GM19395 (cell line): ENCODE results near the gene NLGN1.

ENCODE experiments used
- ATAC-seq: cut with Tn5 transposase; IDR thresholded peaks from one replicate; pipeline ENCODE4 v1.9.1; 2021; ENCODE audit warnings: mild to moderate bottlenecking, moderate library complexity; ENCODE audit not compliant: unreplicated experiment

NLGN1 gene

DNA sequence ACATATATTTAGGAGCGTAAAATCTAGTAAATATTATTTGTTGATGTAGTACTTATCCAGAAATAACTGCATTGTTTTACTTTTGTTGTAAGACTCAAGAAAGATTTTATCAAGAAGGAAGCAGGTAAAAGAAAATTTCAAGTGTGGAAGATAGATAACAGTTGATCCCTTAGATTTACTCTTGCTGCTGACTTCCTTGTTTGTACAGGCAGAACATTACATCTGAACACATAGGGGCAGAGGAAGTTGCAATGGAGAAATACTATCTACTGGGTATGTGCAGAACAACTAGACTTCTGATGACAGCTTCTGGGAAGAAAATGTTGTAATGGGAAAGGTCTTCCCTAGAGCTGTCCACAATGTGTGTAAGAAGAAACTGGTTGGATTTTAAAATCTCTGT, 350.6 kb downstream of the NLGN1 start:
- no peak for ATAC-seq

DNA sequence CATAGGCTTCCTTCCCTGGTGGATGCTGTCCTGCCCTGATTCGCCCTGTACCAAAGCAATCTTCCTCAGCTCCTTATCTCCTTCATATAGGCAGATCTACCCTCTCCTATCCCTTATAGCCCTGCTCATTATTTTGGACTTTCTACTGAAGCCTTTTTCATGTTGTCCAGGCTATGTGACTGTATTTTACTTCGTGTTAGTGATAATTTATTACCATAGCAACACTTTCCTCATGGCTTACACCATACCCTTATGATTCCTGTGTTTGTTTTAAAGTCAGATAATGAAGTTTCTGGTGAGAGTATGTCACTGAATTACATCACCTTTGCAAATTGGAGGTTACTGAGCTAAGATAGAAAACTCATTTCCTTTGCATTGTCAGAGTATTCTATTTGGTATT, 352.6 kb downstream of the NLGN1 start:
- ATAC-seq = no peak

DNA sequence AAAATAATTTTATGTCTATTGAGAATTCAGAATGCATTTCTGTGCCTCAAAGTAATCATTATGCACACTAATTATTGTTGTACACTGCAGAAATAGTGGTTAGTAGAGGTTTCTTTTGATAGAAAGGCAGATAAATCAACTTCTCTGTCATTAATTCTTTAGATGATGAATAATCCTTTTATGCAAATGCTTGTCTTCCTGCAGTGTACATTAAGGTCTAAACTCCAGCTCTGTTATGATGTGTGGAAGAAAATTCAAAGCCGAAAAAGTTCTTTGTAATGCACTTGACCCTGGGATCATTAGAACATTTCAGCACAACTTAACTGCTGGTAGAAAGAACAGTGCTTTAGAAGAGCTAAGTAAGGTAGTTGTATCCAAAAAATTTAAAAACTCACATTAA, 353.0 kb downstream of the NLGN1 start:
- ATAC-seq = no peak

DNA sequence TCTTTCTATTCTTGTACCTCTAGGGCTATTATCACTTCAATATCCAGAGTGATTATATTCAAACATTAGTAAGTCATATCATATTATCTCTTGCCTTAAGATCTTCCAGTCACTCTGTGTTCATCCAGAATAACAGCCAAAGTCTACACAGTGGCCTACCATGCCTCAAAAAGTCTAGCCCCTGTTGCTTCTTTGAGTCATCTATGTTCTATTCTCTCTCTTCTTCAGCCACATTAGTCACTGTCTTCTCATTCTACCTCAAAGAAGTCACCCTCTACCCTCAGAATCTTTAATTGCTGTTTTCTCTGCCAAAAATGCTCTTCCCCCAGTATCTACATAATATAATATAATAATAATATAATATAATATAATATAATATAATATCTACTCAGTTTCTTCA, 356.0 kb downstream of the NLGN1 start:
- ATAC-seq = no peak

DNA sequence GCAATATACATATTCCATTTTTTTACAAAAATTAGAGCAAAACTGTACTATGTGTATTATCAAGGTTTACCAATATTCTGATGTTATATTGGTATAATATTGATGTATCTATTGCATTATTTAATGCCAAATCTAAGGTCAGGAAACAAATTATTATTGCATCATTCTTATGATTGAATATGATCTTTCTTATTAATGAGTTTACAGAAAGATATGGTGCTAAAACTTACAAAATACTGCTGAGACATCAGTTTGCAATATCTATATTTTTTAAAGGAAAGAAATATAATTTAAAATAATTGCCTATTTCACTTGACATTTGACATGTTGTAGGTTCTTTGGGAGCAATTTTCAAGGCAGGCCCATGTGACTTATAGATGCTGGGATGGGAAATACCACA, 357.6 kb downstream of the NLGN1 start:
- ATAC-seq = no peak

DNA sequence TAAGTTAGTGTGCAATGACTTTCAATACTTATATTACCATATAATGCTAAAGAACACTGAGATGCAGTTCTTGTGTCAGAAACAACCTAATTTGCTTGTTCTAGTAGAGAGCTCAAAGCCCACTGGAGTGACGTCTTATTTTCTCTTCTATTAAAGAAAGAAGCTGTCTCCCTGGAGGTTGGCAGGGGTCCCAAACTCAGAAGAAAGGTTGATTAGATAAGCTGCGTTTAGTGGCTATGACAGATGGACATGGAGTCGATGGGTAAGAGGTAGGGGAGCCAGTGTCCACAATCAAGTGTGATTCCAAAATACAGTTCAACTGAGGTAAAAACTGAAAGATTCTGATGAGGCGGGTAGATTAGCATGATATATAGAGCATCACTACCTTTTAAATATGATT, 363.6 kb downstream of the NLGN1 start:
- no peak for ATAC-seq

DNA sequence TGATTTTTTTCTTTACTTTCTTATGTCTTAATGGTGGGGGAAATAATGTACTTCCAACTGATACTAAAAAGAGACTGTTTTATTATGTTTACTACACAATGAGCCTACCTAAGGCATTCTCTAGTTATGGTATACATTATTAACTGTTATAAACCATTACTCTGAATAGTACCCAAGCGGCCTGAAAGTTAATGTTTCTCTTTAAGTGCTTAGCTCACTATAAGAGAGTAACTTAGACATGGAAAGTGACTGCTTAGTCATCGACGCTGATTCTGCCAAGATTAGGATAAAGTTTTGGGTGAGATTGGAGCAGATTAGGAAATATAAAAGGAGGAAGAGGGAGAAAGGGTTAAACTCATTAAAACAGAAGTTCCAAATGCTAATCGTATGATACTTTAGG, 365.0 kb downstream of the NLGN1 start:
- ATAC-seq = no peak

DNA sequence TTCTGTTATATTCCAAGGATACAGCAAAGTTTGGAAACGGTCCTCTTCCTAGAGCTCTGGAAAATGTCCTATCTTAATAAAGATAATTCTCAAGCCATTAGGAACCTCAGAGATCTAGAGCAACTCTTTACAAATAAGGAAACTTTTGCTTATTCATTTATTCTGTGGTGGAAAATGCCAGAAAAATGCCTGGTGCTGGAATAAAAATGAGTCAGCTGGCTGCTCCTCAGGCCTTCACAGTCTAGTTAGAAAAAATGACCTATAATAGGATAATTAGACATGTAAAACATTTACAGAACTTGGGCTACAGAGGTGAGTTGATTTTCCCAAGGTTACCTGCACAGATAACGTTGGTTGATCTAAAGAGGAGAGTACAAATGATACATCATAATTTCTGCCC, 372.5 kb downstream of the NLGN1 start:
- ATAC-seq = no peak

DNA sequence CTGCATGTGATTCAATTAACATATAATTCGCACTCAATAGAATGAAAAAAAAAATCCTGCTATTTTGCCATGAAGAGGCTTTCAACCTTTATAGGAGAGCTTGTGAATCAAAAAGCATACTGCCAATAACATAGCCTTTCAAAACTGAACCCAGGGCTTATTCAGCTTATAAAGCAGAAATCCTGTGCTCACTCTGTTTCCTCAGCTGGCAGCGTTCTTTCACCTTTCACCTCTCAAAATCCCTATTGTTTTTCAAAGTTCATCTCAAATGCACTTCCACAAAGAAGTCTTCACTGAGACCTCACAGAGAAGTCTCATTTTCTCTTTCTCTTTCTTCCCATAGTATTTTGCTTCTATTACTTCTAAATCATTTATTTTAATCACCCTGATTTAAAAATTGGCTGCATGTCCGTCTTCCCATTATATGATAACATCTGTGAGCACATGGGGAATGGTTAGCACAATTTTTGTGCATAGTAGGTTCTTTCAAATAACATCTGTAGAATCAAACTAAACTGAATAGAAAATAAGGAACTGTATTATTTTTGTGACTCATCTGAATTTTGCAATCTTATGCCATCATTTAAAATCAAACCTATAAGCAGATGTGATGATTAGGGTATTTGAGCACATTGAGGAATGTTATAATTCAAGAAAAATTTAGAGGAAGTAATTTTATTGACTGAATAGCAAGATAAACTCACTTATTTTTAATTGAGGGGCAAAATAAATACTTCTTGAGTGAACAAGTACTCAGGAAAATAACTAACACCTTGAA, 373.4 kb downstream of the NLGN1 start:
- ATAC-seq = no peak

DNA sequence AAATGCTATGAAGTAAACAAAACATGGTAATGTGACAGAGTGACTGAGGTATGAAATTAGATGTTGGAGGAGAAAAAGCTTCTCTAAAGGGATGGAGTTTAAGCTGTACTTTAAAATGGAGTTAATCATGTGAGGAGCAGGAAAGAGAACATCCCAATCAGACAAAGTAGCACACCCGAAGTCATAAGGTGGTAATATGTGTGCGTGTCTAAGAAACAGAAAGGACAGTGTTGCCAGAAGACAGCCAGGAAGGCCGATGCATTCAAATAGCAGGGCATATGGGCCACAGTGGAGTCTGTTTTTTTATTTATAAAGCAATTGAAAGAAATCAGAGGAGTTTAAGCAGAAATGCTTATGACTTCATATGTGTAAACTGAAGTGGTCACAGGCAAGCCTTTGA, 376.3 kb downstream of the NLGN1 start:
- ATAC-seq = no peak

DNA sequence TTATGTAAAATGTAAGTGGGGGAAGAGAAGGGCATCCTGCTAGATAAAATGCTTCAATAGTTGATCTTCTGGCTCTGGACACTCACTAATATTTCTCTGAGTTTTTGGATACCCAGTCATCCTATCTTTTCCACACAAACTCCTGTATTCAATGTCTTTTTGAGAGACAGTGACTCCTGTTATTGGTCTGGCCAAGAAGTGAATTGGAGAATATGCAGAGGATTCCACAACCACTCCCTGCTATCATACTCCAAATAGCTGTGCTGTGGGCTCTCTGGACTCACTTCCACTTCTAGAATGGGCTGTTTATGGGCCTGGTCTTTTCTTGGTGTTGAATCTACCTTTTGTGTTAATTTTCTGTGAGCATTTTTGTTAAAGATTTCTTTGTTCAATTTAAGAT, 376.8 kb downstream of the NLGN1 start:
- no peak for ATAC-seq

DNA sequence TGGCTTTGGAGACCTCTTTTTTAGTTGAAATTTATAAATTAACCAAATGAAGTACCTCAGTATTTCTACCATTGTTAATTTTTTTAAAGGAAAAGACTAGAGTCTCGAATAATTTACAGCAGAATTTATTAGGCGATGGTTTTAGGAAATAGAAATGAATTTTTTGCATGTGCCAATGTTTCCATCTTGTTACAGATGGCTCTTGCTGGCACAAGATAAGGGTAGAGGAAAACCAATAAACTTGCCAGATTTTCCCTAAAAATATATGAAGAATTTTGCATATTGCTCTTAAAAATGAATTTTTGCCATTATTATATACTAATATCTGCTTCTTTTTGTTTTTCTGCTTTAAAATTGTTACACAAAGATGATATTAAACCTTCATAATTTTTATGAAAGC, 380.7 kb downstream of the NLGN1 start:
- ATAC-seq = no peak

DNA sequence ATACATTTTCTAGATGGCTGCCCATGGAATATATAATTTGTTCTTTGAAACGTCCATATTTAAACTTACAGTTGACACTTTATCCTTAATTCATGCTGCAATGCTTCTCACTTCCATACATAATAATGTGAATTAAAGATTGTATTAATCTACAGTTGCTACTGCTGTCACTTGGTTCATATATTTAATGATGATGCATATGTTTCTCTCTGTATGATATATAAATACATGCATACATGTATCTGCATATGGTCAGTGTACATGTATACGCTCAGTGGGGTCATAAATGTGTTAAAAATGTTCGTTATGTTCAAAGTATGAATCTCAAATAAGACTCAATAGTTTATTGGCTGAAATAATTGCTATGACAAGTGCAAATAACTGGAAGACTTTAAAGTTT, 382.5 kb downstream of the NLGN1 start:
- no peak for ATAC-seq

DNA sequence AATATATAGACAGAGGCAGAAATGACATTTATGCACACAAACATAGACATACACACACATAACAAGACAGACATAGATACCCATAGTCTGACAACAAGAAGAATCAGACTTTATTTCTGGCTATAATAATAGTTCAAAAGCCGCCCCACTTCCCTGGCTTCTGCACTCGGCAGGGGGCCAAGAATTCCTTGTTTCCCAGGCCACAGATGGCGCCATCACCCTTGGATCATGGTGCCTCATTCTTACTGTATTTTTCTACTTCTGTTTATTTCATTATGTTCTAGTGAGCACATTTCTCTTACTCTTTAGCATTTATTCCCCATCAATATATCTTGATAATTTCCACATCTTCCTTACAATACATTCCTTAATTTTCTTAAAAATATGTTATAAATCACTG, 387.5 kb downstream of the NLGN1 start:
- ATAC-seq = no peak

DNA sequence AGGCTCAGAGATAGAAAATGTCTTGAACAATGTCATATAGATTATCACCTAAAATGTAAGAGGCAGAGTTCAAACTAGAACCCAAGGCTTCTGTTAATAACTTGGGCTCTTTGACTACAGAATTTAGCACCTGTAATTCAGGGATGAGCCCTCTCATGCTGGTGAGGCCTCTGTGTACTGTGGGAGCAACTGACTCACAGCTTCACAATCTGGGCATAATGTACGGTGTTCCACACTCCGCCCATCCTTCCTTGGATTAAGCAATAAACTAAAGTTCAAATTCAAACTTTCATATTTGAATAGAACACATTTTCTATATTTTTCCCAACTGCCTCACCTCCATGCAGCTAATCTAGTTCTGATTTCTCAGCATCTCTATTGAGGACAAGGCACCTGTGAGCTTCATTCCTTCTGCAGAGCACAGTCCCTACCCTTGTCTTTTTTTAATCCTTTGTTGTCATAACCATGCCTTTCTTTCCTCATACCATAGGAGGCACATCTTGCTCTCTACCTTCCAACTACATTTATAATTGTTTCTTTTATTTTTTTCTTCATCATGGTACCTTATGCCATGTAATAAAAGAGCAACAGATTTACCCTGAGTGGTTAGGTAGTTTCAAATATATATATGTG, 392.1 kb downstream of the NLGN1 start:
- ATAC-seq = no peak

DNA sequence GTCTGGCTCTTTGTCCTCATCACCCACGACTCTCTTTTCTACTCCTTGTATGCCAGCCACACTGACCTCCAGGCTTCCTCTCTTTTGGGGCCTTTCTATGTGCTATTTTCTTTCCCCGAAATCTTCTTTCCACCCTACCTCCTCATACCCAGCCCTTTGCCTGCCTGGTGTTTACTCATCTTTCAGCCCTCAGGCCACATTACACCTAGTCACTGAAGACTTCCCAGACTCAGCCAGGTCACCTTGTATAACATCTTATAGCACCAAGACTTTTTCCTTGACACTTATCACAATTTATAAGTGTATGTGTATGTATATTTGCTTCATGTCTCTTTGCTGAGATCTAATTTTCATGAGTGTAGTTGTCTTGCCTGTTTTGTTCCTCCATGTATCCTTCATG, 396.4 kb downstream of the NLGN1 start:
- no peak for ATAC-seq

DNA sequence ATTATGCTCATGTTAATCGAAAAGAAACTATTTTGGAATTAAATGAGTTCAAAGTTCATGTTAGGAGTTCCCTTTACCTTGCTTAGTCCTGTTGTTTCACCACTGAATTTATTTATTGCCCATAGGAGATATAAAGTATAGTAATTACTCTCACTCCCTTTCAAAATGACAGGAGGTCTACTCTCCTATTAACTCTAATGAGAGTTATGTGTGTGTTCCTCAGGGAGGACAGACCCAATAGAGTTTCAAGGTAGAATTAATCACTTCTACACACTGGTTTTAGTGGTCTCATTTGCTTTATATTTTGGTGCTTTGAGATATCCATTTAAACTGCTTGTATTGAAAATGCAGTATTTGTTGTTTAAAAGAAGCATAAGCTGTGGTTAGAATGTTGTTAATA, 398.9 kb downstream of the NLGN1 start:
- ATAC-seq = no peak

DNA sequence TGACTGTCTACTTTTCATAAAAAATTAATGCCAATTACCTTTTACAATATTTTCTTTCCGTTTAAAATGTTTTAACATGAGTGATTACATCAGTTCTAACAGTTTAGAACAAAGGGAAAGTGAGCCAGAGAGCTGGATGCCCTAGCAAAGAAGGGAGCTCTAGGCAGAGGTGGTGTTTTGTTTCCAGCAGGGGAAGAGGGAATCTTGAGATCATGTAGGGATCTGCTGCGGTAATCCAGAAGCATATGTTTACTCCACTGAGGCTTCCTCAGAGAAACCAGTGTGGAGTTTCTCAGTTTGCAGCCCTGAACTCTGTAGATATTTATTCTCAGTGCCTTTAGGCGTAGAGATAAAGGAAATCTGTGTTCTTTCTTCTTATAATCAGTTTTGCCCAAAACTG, 399.3 kb downstream of the NLGN1 start:
- no peak for ATAC-seq

DNA sequence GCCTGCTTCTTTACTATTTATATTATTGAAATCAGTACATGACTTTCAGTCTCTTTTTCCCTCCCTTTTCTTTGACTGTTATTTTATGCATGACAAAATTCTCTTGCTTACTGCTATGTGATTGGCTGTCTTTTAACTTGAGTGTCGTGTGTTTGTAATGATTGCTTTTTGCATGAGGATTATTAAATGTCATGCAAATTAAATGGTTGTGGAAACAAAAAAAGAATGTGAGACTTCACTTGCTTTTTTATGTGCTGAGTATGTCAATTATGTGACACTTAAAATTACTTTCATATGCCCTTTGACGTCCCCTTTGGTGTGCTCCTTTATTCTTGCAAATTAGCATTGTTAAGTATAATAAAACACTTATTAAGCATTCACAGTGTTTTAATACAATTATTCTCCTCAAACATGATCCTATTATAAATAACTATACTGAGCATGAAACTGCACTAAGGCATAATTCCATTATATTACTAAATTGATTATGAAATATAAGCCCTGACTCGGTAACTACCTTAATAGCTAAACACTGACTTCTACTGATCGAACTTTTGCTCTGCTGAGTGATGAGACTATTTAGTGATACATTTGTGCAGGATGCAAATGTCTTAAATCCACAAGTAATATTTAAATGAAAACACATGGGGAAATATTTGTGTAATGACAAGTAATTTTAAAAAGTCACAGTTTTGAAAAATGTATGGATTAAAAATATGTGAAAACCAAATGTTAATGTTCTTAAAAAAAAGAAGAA, 401.7 kb downstream of the NLGN1 start:
- ATAC-seq = no peak

DNA sequence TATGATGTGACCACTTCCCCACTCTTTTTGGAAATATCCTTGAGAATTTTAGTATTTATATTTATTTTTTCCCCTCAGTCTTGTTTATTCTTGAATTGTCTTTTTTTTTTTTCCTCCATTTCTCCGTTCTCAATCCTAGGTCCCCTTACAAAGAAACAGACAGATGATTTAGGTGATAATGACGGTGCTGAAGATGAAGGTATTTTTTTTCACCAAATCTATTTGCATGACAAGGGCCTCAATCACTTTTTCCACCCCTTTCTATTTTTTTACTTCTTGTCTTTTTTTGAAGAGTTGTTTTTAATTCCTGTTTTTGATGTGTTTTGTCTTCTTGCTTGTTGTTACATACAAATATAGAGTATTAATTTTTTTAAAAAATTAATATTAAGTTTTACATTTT, 402.6 kb downstream of the NLGN1 start:
- ATAC-seq = no peak

DNA sequence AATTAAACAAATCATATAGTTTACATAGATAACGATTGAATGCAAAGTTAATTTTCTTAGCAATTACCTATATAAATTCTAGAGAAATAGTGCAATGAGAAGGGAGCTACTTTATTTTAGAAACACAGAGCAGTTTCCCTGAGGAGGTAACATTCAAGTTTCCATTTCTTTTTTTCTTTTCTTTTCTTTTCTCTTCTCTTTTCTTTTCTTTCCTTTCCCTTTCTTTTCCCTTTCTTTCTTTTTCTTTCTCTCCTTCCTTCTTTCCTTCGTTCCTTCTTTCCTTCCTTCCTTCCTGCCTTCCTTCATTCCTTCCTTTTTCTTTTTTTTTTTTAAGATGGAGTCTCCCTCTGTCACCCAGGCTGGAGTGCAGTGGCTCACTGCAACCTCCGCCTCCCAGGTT, 417.3 kb downstream of the NLGN1 start:
- ATAC-seq = no peak

DNA sequence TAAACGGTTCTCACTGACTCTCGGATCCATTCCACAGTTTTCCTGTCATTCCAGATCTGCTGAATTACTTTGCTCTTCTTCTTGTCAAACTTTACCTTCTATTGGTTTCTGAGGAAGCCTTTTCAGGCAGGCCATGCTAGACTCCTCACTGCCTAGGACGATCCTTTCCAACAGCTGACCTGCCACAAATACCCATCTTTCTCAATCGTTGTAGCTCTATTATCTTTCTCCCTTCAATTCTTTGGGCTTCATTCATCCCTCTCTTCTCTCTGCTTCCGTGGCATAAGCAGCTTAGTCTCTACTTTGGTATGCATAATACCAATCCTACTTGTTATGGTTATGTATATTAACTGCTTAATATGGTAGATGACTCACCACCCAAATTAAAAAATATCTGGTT, 421.8 kb downstream of the NLGN1 start:
- no peak for ATAC-seq
